ENCODE data around the gene MICU1.
"Not testable (repeated sequence)": the region's sequence is repeated elsewhere in the genome, so short reads cannot be mapped to it uniquely, and the experiment has no call there.

MICU1 gene

GRCh38 chr10:72499701-72500100 is 126.2 kb downstream of the MICU1 start:
- no peak for DNase-seq

- DNase-seq: no peak
Observed at GRCh38 chr10:72490951-72491350, 134.9 kb downstream of the MICU1 start.

GRCh38 chr10:72487521-72487920 is 138.4 kb downstream of the MICU1 start:
- DNase-seq: no peak

DNA sequence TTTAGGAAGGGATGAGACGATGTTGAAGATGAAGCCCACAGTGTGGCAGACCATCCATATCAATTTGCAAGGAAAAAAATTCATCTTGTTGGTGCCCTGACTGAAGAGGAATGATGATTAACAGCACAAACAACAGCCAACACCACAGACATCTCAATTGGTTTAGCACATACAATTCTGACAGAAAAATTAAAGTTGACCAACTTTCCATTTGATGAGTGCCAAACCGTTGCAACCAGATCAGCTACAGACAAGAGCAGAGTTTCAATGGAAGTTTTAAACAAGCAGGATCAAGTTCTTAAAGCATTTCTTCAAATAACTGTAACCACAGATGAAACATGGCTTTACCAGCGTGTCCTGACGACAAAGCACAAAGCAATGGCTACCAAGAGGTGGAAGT is 138.8 kb downstream of the MICU1 start:
- no peak for DNase-seq

DNA sequence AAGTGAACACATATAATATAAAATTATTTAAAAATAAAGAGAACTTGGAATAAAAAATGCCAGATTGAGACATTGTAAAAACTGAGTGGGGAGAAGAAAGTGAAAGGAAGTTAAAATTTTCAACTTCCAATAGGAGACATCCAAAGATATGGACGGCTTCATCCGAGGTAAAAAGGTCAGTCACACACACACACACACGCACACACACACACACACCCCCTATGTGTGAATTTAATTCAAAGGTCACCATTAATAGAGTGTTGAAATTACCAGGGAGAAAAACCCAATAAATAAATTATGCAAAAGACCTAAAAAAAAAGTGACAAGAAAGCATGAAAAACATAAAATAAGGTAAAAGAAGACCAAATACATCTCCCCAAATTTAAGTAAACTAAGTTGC is 140.2 kb downstream of the MICU1 start:
- DNase-seq: no peak

DNA sequence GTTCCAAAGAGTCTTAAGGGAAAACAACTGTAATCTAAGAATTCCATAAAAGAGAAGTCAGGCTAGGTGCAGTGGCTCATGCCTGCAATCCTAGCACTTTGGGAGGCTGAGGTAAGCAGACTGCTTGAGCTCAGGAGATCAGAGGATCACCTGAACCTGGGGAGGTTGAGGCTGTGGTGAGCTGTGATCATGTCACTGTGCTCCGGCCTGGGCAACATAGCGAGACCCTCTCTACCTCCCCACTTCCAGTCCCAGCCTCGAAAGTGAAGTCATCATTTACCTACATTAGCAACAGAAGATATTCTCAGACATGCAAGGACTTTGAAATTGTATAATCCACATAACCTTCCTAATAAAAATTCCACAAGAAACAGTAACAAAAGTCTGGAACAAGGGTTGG is 141.4 kb downstream of the MICU1 start:
- DNase-seq: no peak

DNA sequence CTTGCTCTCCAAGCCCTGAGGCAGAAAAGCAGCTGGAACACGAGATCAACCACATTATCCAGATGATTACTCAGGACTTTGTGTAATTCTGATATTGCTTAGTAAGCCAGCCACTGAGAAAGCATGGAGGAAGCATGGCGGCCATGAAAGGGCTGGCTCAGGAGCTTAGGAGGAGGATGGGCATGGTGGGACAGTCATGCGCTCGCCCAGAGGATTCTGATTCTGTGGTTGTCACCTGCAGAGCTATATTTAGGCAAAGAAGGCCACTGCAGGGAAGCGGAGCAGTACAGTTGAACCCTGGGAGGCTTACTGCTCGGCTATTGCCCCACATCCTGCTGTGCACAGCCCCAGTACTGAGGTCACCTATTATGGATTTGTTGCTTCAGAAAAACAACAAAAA is 142.4 kb downstream of the MICU1 start:
- DNase-seq: no peak

DNA sequence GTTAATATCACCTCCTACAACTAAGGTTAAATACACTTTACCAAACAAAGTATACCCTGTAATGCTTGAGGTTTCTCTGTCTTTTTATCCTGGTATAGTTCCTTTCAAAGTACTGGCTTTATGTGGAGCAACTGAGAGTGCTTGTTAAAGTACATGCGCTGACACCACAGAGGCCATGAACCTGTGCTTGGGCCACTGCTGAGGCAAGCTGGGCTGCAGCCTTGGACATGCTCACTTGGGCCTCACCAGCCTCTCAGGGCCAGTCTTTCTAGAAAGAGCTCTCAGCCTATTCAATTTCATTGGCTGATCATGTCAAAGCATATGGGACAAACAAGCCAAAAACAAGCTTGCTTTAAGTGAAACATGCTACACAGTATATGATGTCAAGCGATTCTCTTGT is 145.0 kb downstream of the MICU1 start:
- no peak for DNase-seq

DNA sequence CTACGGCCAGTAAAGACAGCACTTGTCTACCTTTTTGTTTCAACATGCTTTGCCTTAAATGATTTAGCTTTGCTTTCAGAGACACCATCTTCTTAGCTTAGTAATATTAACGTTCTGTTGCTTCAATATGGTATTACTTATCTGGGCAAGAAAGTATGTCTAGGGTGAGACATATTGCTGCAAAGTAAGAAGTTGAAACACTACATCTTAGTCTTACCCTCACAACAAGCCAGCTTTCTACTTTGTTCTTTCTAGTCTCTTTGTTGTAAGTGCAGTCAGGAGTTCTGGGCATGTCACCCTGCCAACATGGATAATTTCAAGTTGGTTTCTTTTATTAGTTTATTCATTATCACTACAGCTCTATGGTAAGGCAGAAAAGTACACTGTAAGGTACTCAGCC is 148.4 kb downstream of the MICU1 start:
- DNase-seq: no peak

DNA sequence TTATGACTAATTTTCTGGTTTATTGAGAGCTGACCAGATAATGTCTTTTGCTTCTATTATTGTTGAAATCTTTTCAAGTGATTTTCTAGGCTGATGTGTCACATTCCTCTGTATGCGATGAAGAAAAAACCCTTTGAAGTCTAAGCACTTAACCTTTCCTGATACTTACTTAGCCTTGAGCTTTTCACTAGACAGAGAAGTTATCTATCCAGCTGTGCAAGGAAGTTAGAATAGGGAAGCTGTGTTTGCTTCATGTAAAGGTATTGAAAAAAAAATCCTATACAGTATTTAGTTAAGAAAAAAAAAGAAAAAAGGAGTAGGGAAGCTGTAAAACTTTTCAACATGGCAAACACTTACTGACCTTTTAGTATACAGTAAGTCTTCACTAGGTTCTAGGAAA is 153.6 kb downstream of the MICU1 start:
- no peak for DNase-seq

GRCh38 chr10:72470666-72471065 is 155.2 kb downstream of the MICU1 start:
- no peak for DNase-seq

DNA sequence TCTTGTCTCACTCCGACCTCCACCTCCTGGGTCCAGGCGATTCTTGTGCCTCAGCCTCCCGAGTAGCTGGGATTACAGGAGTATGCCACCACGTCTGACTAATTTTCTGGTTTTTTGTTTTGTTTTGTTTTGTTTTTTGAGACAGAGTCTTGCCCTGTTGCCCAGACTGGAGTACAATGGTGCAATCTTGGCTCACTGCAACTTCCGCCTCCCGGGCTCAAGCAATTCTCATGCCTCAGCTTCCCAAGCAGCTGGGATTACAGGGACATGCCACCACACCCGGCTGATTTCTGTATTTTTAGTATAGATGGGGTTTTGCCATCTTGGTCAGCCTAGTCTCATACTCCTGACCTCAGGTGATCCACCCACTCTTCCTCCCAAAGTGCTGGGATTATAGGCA is 158.8 kb downstream of the MICU1 start:
- not testable (repeated sequence) for DNase-seq

DNA sequence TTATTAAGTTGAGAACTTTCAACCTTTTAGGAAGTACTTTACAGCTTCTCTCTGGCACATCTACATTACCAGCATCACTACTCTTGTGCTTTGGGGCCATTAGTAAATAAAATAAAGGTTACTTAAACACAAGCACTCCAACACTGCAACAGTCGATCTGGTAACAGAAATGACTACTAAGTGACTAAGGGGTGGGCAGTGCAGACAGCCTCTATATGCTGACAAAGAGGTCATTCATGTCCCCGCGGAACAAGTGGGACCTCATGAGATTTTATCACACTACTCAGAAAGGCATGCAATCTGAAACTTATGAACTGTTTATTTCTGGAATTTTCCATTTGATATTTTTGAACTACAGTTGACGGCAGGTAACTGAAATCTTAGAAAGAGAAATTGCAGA is 159.9 kb downstream of the MICU1 start:
- no peak for DNase-seq

DNA sequence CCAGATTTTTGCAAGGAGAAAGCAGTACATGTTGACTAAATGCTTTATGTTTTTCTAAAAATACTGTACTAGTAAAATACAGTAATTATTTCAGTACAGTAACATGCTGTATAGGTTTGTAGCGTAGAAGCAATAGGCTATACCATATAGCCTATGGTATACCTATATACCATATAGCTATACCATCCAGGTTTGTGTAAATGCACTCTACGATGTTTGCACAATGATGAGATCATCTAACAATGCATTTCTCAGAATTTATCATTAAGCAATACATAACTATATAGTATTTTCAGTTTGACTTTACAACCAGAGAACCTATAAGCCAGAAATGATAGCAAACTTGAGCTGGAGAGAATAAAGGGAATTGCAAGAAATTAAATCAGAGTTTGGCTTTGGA is 161.4 kb downstream of the MICU1 start:
- DNase-seq: no peak

DNA sequence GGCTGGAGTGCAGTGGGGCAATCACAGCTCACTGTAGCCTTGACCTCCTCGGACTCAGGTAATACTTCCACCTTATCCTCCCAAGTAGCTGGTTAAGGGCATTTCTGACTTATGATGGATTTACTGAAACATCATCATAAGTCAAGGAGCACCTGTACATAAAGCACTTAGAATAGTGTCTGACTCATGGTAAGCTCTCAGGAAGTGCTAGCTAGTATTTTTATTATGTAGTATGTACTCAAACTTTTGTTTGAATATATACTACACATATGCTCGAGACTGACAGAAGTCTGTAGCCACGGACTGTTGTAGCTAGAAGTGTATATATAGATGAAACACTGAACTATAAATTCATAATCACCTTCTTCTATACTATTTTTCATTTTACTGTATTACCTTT is 163.6 kb downstream of the MICU1 start:
- DNase-seq: no peak

DNA sequence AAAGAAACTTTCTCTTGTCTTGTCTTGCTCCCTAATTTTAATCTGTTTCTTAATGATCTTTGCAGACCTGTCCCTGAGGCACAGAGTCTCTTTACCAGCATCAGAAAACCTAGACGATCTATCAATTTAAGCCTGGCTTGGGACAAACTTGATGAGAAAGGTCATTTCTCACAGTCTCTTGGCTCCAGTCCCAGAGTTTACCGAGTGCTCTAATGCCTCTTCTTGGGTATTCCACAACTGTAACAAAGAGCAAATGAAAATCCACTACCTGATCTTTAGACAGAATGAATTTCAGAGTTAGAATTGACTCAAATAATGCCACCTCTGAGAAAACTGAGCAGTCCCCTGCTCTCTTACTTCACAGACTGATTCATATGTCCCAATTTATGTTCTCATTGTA is 164.8 kb downstream of the MICU1 start:
- DNase-seq: no peak

DNA sequence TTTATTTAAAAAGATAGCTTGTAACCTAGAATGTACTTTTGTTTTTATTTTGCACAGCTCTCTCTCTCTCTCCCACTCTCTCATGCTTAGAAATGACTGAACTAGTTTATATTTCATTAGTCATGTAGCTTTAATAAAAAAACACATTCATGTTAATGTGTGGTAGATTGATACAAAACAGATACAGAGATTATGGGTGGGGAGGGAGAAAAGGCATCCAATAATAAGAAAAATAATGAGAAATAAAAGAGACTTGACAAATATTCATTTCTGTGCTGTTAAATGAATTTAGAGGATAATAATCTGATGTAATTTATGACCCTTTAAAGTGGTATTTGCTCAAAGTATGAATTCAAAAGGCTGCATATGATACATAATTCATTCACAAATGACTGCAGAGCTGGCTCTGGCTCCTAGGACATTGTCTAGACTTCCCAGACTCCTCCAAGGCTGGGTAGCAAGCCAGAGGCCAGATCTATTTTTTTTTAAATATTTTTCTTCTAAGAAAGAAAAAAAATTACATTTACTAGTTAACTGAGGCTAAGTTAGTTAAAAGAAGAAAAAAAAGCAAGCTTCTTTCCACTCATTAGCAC is 165.5 kb downstream of the MICU1 start:
- no peak for DNase-seq

- no peak for DNase-seq
Observed at GRCh38 chr10:72459301-72459700, 166.6 kb downstream of the MICU1 start.

DNA sequence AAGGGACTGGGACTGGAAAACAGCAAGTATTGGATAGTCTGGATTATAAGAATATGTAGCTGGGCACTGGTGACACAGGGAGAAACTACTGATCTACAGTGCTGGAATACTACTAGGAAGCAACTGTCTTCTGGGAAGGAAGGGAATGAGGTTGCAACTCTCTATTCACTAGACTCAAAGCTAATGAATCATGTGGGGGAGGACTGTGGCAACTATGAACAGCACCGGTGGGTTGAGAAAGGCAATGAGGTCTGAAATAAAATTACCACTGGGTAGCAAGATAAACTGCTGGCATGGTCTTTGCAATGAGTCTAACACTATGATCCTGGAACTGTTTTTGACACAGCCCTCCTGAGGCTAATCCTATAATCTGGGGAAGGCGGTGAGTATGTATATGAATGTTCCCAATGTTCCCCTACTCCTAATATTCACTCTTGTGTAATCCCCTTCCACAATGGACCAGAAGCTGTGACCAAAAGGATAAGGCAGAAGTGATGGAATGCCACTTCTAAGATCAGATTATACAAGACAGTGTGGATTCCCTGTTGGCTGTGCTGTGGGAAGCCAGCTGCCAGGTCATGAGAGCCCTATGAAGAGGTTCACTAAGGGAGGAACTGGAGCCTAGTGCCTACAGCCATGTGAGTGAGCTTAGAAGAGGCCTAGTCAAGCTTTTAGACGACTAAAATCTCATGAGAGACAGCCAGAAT is 169.8 kb downstream of the MICU1 start:
- DNase-seq: no peak

DNA sequence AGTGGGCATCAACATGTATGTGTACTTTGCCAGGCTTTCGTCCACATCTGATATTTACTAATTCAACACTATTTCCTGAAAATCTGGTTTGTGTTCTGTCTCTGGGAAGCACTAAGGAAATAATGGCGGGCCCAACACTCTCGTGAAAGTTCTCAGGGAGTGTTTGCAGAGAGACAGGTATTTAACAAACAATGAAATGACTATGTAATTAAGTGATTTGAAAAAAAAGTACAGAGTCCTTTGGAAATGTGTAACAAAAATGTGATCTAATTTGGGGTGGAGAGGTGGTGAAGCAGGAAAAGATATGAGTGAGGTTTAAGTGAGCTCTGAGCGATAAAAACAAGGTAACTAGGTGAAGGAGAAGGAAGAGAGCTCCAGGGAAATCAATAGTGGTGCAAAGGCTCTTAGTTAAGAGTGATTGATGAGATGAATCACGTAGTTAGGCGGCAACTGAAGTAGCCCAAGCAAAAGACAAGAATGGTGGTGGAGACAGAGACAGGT is 175.9 kb downstream of the MICU1 start:
- no peak for DNase-seq

GRCh38 chr10:72445851-72446250 is 180.0 kb downstream of the MICU1 start:
- DNase-seq: no peak

DNA sequence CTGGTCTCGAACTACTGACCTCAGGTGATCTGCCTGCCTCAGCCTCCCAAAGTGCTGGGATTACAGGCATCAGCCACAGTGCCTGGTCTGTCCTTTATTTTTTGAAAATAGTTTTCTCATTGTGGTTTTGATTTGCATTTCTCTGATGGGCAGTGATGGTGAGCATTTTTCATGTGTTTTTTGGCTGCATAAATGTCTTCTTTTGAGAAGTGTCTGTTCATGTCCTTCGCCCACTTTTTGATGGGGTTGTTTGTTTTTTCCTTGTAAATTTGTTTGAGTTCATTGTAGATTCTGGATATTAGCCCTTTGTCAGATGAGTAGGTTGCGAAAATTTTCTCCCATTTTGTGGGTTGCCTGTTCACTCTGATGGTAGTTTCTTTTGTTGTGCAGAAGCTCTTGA is 182.9 kb downstream of the MICU1 start:
- DNase-seq: not testable (repeated sequence)

GRCh38 chr10:72435570-72435969 is 190.3 kb downstream of the MICU1 start:
- no peak for DNase-seq

DNA sequence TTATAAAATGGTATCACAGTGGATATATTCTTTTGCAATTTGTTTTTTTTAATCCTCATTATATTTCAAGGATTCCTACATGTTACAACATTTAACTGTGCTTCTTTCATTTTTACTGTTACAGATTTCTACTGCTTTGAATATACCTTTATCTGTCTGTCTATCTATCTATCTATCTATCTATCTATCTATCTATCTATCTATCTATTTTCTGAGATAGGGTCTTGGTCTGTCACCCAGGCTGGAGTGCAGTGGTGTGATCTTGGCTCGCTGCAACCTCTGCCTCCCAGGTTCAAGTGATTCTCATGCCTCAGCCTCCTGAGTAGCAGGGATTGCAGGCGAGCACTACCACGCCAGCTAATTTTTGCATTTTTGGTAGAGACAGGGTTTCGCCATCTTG is 194.9 kb downstream of the MICU1 start:
- not testable (repeated sequence) for DNase-seq

- DNase-seq: no peak
Observed at GRCh38 chr10:72429931-72430330, 195.9 kb downstream of the MICU1 start.
